ES-I3 (cell line): ENCODE measurements around the gene WNT1.
A peak's percentile ranks its signal among the peaks of the same experiment; 100 is the strongest.

Experiments
- H3K36me3 ChIP-seq: 2 replicates; pipeline ENCODE4 v1.6.1; 2013; ENCODE audit warnings: mild to moderate bottlenecking, low read length, control low read depth, moderate library complexity; ENCODE audit not compliant: insufficient read depth
- H3K4me1 ChIP-seq: 2 replicates; pipeline ENCODE4 v1.6.1; 2013; ENCODE audit warnings: mild to moderate bottlenecking, control low read depth, low read length; ENCODE audit not compliant: insufficient read depth
- H3K9ac ChIP-seq: 2 replicates; pipeline ENCODE4 v1.6.1; 2013; ENCODE audit warnings: low read depth, mild to moderate bottlenecking, low read length, moderate library complexity
- H3K9me3 ChIP-seq: 2 replicates; pipeline ENCODE4 v1.6.1; 2013; ENCODE audit warnings: mild to moderate bottlenecking, low read length, moderate library complexity; ENCODE audit not compliant: control insufficient read depth, insufficient read depth

The WNT1 gene

GRCh38 chr12:48969833-48970701, 8.1 kb upstream of the WNT1 start:
- Histone ChIP-seq H3K4me1 (peaks cover 34% of the 10 kb centered on the region), H3K9ac (peak overlapping the region; percentile 36; the same call in 1 of the 2 replicates), H3K9me3 (no peaks in the 10 kb centered on the region), H3K36me3 (no peaks in the 10 kb centered on the region)

GRCh38 chr12:48970702-48971334, 7.3 kb upstream of the WNT1 start:
- Histone ChIP-seq H3K9ac (peak overlapping the region; percentile 36; the same call in 1 of the 2 replicates), H3K4me1 (peaks cover 28% of the 10 kb centered on the region; the same call in 1 of the 2 replicates), H3K9me3 (no peaks in the 10 kb centered on the region), H3K36me3 (no peaks in the 10 kb centered on the region)

GRCh38 chr12:48972213-48972951, 5.7 kb upstream of the WNT1 start:
- Histone ChIP-seq H3K36me3 (no peaks in the 10 kb centered on the region), H3K4me1 (peaks cover 21% of the 10 kb centered on the region; the same call in 1 of the 2 replicates), H3K9ac (no peak overlapping the region; the same call in 1 of the 2 replicates), H3K9me3 (no peaks in the 10 kb centered on the region)

- H3K4me1 ChIP-seq: peaks cover 15% of the 10 kb centered on the region; the same call in 1 of the 2 replicates
- no peaks in the 10 kb centered on the region for H3K9me3 ChIP-seq
- H3K9ac ChIP-seq: no peak overlapping the region
- H3K36me3 ChIP-seq: no peaks in the 10 kb centered on the region
These were observed 5.1 kb upstream of the WNT1 start for GRCh38 chr12:48972952-48973483.

GRCh38 chr12:48973531-48973930, 4.6 kb upstream of the WNT1 start:
- H3K36me3 ChIP-seq: no peaks in the 10 kb centered on the region
- no peak overlapping the region for H3K9ac ChIP-seq
- H3K9me3 ChIP-seq: no peaks in the 10 kb centered on the region
- H3K4me1 ChIP-seq: peaks cover 10% of the 10 kb centered on the region; the same call in 1 of the 2 replicates

GRCh38 chr12:48973941-48974673, 4.0 kb upstream of the WNT1 start:
- Histone ChIP-seq H3K36me3 (no peaks in the 10 kb centered on the region), H3K9me3 (no peaks in the 10 kb centered on the region), H3K9ac (no peak overlapping the region), H3K4me1 (peaks cover 4% of the 10 kb centered on the region; the same call in 1 of the 2 replicates)

- Histone ChIP-seq H3K9me3 (no peaks in the 10 kb centered on the region), H3K9ac (peak overlapping the region; percentile 44; the same call in 1 of the 2 replicates), H3K4me1 (no peaks in the 10 kb centered on the region), H3K36me3 (no peaks in the 10 kb centered on the region)
These were observed 536 bp upstream of the WNT1 start for GRCh38 chr12:48977290-48978281.

GRCh38 chr12:48978741-48979601, 849 bp downstream of the WNT1 start:
- Histone ChIP-seq H3K4me1 (no peaks in the 10 kb centered on the region), H3K9ac (peak overlapping the region; percentile 44; the same call in 1 of the 2 replicates), H3K9me3 (no peaks in the 10 kb centered on the region)

GRCh38 chr12:48979602-48980388, 1.7 kb downstream of the WNT1 start:
- no peaks in the 10 kb centered on the region for H3K9me3 ChIP-seq
- no peaks in the 10 kb centered on the region for H3K36me3 ChIP-seq
- no peaks in the 10 kb centered on the region for H3K4me1 ChIP-seq
- H3K9ac ChIP-seq: peak overlapping the region; percentile 44; the same call in 1 of the 2 replicates

More at GRCh38 chr12:48978741-48979601, 849 bp downstream of the WNT1 start:
- no peaks in the 10 kb centered on the region for H3K36me3 ChIP-seq

GRCh38 chr12:48980389-48980952, 2.3 kb downstream of the WNT1 start:
- Histone ChIP-seq H3K36me3 (no peaks in the 10 kb centered on the region), H3K9me3 (no peaks in the 10 kb centered on the region), H3K4me1 (no peaks in the 10 kb centered on the region), H3K9ac (peak overlapping the region; percentile 44; the same call in 1 of the 2 replicates)
